T-helper 2 cell treated with Interferon-gamma antibody and Interleukin-4, amounts not matched to agents 5 μg/mL and 100 μg/mL, for 36 hours (primary cell): ENCODE results near the gene CAPN10.
"Not testable (repeated sequence)": the region's sequence is repeated elsewhere in the genome, so short reads cannot be mapped to it uniquely, and the experiment has no call there.

ENCODE experiments used
- DNase-seq: peaks from one replicate; pipeline ENCODE4 v3.0.0; 2021; ENCODE audit warnings: low spot score
- H3K27ac Mint-ChIP-seq: one replicate; pipeline ENCODE4 v1.8.0; 2021; ENCODE audit warnings: mild to moderate bottlenecking, mixed read lengths
- H3K27me3 Mint-ChIP-seq: one replicate; pipeline ENCODE4 v1.8.0; 2021; ENCODE audit warnings: low read depth, mixed read lengths
- H3K36me3 Mint-ChIP-seq: one replicate; pipeline ENCODE4 v1.8.0; 2021; ENCODE audit warnings: low read depth, mixed read lengths
- H3K4me1 Mint-ChIP-seq: one replicate; pipeline ENCODE4 v1.8.0; 2021; ENCODE audit warnings: low read depth, mixed read lengths
- H3K4me3 Mint-ChIP-seq: one replicate; pipeline ENCODE4 v1.8.0; 2022; ENCODE audit warnings: mild to moderate bottlenecking, moderate library complexity, mixed read lengths
- H3K9me3 Mint-ChIP-seq: one replicate; pipeline ENCODE4 v1.8.0; 2021; ENCODE audit warnings: mixed read lengths

CAPN10 gene

DNA sequence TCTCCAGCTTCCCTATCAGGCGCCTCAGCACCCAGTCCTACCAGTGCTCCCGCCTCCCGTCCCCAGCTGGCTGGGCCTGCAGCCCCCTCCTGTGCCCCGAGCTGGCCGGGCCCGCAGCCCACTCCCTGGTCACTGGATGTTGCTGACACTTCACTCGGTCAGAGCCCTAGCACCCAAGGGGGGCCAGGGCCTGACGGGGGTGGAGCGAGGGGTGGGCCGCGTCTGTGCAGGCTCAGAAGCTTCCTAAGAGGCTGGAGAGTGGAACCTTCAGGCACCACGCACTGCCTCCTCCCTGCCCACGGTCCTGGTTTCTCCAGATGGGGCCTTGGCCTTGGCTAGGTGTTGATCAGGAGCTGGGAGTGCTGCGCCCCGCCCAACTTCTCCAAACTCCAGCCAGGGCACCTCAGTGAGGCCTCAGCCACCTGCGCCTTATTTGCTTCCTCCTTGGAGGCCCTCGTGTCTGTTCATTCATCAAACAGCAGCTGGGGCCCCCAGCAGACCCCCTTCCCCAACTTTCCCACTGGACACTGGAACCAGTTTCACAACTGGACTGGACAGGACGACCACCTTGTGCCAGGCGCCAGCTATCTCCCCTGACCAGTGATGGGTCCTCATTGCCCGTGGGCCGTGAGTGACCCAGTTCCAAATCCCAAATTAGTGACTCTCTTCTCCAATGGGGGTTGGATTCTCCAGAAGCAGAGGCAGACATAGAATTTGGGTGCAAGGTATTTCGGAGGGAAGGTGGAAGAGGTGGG is 16.7 kb downstream of the CAPN10 start:
- DNase-seq: no peak
- Mint-ChIP-seq H3K4me3 (no peak overlapping the region), H3K27ac (no peak overlapping the region), H3K27me3 (no peaks in the 10 kb centered on the region), H3K36me3 (peaks cover 9% of the 10 kb centered on the region), H3K9me3 (no peaks in the 10 kb centered on the region), H3K4me1 (peaks cover 10% of the 10 kb centered on the region)

DNA sequence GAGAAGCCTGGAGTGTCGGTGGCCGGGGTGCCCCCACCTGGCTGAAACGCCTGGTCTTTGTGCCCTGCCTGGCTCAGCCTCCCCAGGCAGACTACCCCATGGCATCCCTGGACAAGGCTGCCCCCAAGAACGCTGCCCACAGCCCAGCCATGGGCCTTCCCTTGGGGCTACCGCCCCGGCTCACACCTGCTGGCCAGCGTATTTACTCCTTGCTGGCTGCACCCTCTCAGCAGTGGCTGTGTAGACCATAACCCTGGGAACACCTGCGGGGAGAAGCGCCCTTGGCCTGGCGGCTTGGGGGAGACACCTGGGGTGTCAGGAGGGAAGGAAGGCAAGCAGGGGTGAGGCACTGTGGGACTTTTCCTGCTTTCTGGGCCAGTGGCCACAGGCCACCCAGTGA is 17.3 kb downstream of the CAPN10 start:
- no peaks in the 10 kb centered on the region for H3K27me3 Mint-ChIP-seq
- H3K27ac Mint-ChIP-seq: no peak overlapping the region
- no peak for DNase-seq
- peaks cover 10% of the 10 kb centered on the region for H3K4me1 Mint-ChIP-seq
- peaks cover 9% of the 10 kb centered on the region for H3K36me3 Mint-ChIP-seq
- no peaks in the 10 kb centered on the region for H3K9me3 Mint-ChIP-seq
- no peak overlapping the region for H3K4me3 Mint-ChIP-seq

DNA sequence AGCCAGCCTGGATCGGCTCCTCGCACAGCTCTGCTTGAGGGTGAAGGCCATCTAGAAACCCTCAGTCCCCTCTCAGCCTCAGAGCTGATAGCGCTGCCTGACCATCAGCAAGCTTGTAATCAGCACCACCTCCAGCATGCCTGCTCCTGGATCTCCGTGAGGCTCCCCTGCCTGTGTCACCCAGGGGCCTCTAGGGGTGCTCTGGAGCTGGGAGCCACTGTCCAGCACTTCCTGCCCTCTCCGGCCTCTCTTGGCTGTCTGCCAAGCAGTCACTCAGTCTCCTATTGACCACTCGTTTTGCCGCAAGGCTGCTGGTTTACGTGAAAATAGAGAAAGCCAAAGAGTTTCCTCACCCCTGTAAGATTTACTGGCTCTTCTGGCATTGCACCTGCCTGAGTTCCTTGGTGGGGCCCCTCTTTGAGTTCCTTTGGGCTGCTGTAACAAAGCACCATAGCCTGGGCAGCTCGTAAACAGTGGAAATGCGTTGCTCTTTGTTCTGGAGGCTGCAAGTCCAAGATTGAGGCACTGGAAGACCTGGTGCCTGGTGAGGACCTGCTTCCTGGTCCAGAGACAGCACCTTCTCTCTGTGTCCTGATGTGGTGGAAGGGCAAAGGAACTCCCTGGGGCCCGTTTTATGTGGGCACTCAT is 17.9 kb downstream of the CAPN10 start:
- no peak overlapping the region for H3K4me3 Mint-ChIP-seq
- H3K36me3 Mint-ChIP-seq: peaks cover 15% of the 10 kb centered on the region
- no peaks in the 10 kb centered on the region for H3K27me3 Mint-ChIP-seq
- H3K4me1 Mint-ChIP-seq: peaks cover 16% of the 10 kb centered on the region
- no peaks in the 10 kb centered on the region for H3K9me3 Mint-ChIP-seq
- DNase-seq: no peak
- peak overlapping the region; percentile 49 for H3K27ac Mint-ChIP-seq

DNA sequence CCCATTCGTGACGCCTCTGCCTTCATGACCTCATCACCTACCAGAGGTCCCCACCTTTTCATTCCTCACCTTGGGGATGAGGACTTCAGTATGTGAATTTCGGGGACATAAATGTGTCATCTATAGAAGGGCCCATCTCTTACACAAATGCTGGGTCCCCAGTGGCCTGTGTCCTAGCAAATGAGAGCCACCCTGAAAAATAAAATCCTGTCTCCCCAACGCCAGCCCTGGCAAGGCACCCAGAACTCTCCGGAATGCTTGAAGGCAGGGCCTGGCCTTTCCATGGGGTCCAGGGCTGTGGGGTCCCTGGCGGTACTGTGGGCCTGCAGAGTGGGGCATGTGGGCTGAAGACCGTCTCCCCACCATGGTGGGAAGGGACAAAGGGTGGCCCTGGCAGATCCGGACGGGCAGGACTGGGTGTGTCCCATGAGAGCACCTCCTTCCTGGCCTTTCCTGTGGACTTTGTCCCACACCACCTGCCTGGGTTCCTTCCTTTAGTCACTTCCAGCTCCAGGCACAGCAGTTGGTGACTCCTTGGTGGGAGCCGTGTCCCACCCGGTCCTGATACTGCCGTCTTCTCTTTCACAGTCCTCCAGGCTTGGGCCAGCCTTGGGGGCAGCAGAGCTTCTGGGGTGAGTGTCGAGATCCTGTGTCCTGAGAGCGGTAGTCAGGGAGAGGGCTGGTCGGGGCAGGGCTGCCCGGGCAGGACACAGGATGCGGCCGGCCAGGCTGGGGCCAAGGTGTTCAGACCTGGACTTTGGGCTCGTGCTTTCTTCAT is 18.6 kb downstream of the CAPN10 start:
- Mint-ChIP-seq H3K36me3 (peaks cover 9% of the 10 kb centered on the region), H3K9me3 (no peaks in the 10 kb centered on the region), H3K27me3 (no peaks in the 10 kb centered on the region), H3K4me3 (no peak overlapping the region), H3K4me1 (peaks cover 17% of the 10 kb centered on the region), H3K27ac (peak overlapping the region; percentile 49)
- no peak for DNase-seq

DNA sequence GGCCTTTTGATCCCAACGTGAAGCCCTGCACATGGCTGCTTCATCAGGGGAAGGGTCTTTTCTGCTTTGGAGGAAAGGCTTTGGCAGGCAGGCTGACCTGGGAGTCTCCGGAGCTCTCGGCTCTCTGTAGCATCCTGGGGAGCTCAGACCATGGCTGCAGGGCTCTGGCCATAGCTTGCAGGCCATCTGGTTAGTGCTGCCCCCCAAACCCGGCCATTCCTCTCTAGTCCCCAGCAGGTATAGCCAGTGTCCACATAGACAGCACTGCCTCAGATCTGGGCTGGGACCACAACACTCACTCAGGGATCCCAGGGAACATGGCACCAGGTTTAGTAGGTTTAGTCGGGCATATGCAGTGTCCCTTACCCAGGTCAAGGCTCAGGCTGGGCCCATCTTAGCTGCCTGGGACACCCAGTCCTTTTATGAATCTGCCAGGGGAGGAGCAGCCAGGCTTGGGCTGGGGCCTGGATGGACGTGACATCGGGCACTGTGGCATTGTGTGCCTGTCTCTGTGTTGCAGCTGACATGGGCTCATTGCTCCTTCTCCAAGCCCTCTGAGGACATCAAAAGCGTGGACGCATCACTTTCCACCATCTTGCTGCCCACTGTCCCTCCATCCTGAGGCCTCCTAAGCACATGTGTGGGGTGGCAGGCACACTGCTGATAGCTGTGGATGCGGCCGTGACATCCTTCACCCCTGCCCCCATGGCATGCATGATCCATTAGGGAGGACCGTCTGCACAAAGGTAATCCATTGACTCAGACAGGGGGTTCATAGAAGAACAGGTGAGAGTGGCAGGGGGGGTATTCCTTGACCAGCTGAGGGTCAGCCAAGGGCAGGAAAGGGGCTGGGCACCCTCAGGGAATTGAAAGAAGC is 19.6 kb downstream of the CAPN10 start:
- H3K4me1 Mint-ChIP-seq: peaks cover 18% of the 10 kb centered on the region
- peaks cover 9% of the 10 kb centered on the region for H3K36me3 Mint-ChIP-seq

DNA sequence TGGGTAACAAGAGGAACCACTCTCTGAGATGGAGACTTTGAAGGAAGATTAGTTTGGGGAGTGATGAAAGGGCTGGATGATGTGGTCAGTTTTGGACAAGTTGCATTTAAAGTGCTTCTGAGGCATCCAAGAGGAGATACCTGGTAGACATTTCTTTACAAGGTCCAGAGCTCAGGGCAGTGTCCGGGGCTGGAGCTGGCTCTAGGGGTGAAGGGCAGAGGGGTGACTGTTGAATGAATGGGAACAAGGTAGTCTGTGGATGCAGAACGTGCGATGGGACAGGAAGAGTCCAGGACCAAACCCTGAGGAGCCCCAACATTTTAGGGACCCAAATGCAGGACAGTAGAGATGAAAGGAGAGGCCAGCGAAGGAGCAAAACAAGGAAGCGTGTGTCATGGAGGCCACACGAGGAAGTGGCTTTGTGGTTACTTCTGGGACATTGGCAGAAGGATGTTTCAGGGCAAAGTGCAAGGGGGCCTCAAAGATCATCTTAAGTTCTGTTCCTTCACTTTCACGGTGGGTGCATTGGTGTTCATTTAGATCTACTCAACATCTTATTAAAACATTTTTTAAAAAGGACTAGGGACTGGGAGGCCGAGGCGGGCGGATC is 25.2 kb downstream of the CAPN10 start:
- DNase-seq: peak; percentile 40
- Mint-ChIP-seq H3K27ac (no peak overlapping the region), H3K4me1 (peaks cover 22% of the 10 kb centered on the region), H3K36me3 (peaks cover 27% of the 10 kb centered on the region), H3K27me3 (no peaks in the 10 kb centered on the region), H3K9me3 (peaks cover 5% of the 10 kb centered on the region), H3K4me3 (no peak overlapping the region)

More for the DNA sequence above, 19.6 kb downstream of the CAPN10 start:
- no peak for DNase-seq
- H3K9me3 Mint-ChIP-seq: peaks cover under 1% of the 10 kb centered on the region
- no peak overlapping the region for H3K27ac Mint-ChIP-seq
- H3K4me3 Mint-ChIP-seq: no peak overlapping the region
- no peaks in the 10 kb centered on the region for H3K27me3 Mint-ChIP-seq

DNA sequence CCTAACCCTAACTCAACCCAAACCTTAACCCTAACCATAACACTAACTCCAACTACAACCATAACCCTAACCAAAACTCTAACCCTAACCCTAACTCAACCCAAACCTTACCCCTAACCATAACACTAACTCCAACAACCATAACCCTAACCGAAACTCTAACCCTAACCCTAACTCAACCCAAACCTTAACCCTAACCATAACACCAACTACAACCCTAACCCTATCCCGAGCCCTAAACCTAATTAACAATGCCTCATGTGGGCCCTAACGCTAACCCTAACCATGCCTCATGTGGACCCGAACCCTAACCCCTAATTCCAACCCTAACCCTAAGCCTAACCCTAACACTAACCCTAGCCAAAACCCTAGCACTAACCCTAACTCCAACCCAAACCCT is 27.2 kb downstream of the CAPN10 start:
- H3K27ac Mint-ChIP-seq: no peak overlapping the region
- peaks cover 41% of the 10 kb centered on the region for H3K36me3 Mint-ChIP-seq
- H3K4me1 Mint-ChIP-seq: peaks cover 26% of the 10 kb centered on the region
- H3K4me3 Mint-ChIP-seq: no peak overlapping the region
- peaks cover 12% of the 10 kb centered on the region for H3K9me3 Mint-ChIP-seq
- DNase-seq: no peak
- H3K27me3 Mint-ChIP-seq: no peaks in the 10 kb centered on the region

DNA sequence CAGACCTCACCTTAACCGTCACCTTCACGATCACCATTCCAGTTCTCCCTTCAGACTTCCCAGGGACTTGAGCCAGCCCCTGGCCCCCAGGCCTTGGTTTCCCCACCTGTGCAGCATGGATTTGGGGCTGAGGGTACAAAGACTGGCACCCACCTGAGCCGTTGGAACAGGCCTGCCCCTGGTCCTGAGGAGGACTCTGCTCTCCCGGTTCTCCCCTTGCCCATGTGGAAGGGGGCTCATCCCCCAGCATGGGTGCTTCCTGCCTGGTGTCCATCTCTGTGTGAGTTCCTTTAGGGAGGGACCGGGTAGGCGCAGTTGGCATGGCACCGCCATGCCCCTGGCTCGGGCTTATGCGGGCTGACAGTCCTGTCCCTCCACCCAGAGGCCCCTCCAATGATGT is 27.9 kb downstream of the CAPN10 start:
- peaks cover 25% of the 10 kb centered on the region for H3K4me1 Mint-ChIP-seq
- no peak overlapping the region for H3K27ac Mint-ChIP-seq
- H3K27me3 Mint-ChIP-seq: no peaks in the 10 kb centered on the region
- DNase-seq: no peak
- H3K9me3 Mint-ChIP-seq: peaks cover 12% of the 10 kb centered on the region
- H3K36me3 Mint-ChIP-seq: peaks cover 41% of the 10 kb centered on the region
- H3K4me3 Mint-ChIP-seq: no peak overlapping the region

DNA sequence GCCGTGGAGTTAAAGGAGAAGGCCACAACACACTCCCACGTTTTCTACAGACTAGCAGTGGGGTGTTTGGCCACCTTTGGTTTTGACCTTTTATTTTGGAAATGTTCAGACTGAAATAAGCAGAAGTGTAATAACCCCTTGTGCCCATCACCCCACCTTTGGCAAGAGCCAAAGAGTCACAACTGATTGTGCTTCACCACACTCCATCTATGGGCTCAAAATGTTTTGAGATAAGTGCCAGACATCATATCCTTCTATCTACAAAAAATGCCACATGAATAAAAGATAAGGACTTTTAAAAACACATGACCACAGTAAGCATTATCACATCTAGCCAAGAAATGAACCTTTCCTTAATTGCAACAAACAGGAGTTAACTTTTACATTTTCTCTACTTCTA is 28.9 kb downstream of the CAPN10 start:
- no peak for DNase-seq
- H3K27ac Mint-ChIP-seq: peak overlapping the region; percentile 67
- H3K4me1 Mint-ChIP-seq: peaks cover 28% of the 10 kb centered on the region
- peaks cover 12% of the 10 kb centered on the region for H3K9me3 Mint-ChIP-seq
- peak overlapping the region; percentile 32 for H3K4me3 Mint-ChIP-seq
- no peaks in the 10 kb centered on the region for H3K27me3 Mint-ChIP-seq
- peaks cover 46% of the 10 kb centered on the region for H3K36me3 Mint-ChIP-seq

DNA sequence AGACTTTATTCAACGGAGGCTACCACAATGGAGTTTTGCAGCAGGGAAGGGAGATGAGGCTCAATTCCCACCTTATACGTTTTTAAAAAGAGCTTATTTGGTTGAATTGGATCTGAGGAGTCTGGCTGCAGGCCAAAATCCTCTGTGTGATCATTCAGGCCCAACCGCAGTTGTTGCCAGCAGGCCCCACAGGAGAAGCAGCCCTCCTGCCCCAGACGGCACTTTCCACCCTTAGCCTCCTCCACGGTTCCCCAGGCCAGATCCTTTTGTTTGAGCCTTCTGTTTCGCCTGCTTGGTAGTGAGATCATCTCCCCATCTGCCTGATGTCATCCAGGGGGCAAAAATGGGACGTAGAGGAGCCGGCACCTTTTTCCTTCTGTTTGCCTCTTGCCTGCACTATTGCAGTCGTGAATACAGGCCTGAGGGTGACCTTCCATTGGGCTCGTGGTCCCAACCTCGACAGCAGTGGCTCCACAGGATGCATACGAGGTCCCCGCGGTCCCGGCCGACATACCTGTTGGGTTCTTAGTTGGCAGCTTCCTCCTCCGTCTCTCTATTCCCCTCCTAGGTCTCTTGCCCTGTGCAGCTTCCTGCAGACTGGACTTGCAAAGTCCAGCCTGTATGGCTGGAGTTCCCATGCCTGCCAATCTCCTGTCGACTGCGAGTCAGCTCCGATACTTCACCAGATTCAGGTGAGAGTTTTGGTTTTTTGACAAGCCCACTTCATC is 29.4 kb downstream of the CAPN10 start:
- Mint-ChIP-seq H3K9me3 (peaks cover 12% of the 10 kb centered on the region), H3K27me3 (no peaks in the 10 kb centered on the region), H3K4me1 (peaks cover 32% of the 10 kb centered on the region), H3K27ac (peak overlapping the region; percentile 67), H3K4me3 (peak overlapping the region; percentile 32), H3K36me3 (peaks cover 46% of the 10 kb centered on the region)
- no peak for DNase-seq

DNA sequence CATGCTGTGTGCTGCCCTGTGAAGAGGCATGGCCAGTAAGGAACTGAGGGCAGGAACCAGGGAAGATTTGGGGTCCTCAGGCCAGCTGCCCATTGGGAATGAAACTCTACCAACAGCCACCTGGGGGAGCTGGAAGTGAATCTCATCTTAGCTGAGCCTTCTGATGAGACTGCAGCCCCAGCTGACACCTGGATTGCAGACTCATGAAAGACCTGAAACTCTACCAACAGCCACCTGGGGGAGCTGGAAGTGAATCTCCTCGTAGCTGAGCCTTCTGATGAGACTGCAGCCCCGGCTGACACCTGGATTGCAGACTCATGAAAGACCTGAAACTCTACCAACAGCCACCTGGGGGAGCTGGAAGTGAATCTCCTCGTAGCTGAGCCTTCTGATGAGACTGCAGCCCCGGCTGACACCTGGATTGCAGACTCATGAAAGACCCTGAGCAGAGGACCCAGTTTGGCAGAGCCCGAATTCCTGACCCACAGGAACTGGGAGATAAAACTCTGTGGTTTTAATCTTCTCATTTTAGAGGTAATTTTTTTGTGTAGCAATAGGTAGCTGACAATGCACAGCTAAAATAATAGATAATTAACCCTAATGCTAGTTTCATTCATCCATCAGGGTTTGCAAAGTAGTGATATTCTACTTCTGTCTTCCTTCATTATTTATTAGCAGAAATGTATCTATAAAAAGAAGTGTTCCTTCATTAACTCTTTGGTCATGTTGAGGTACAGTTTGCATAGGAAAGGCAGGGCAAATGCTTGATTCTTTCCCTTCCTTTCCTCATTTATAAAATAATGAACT is 30.5 kb downstream of the CAPN10 start:
- not testable (repeated sequence) for H3K27me3 Mint-ChIP-seq, DNase-seq, H3K27ac Mint-ChIP-seq, H3K4me3 Mint-ChIP-seq, H3K9me3 Mint-ChIP-seq
- Mint-ChIP-seq H3K4me1 (peaks cover 32% of the 10 kb centered on the region), H3K36me3 (peaks cover 42% of the 10 kb centered on the region)

DNA sequence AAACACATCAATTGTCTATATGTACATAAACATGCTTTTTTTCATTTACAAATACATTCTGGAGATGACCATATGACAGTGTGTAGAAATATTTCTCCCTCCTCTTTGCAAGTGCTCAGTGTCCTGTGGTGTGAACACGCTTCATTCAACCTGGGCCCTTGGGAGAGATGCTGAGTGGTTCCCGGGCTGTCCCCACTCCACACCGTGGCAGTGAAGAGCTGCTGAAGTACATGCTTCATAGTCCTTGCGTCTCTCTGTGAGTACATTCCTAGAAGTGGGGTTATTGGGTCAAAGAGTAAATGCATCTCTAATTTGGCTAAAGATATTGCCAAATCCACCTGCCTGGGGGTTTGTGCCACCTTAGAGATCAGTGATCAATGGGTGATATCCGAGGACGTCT is 32.2 kb downstream of the CAPN10 start:
- peaks cover 47% of the 10 kb centered on the region for H3K36me3 Mint-ChIP-seq
- peaks cover 41% of the 10 kb centered on the region for H3K4me1 Mint-ChIP-seq
- no peaks in the 10 kb centered on the region for H3K27me3 Mint-ChIP-seq
- H3K9me3 Mint-ChIP-seq: peaks cover 8% of the 10 kb centered on the region
- H3K4me3 Mint-ChIP-seq: no peak overlapping the region
- H3K27ac Mint-ChIP-seq: peak overlapping the region; percentile 60
- no peak for DNase-seq
